Activated CD8-positive, alpha-beta T cell treated with anti-CD3 and anti-CD28 coated beads, Interleukin-2, amount 10 ng/mL, durations not matched to agents 7 days and 5 days (primary cell): ENCODE results near the gene CNNM3. TPM values are rescaled to one million over a fixed set of nuclear protein-coding genes. Genes with fewer than 3 reads are reported as not detected.
"Not testable (repeated sequence)": the region's sequence is repeated elsewhere in the genome, so short reads cannot be mapped to it uniquely, and the experiment has no call there.

ENCODE experiments used
- ATAC-seq: fragments of 150-1000 bp; cut with Tn5 transposase; one replicate; pipeline ENCODE4 v1.10.0; 2021; ENCODE audit warnings: moderate library complexity
- CTCF ChIA-PET: fragments of 350-600 bp; sonication (Branson Sonifier 250); formaldehyde crosslinking; loops from one replicate; lab custom pipeline; 2021; ENCODE audit warnings: antibody characterized with exemption; lab: Charles Lee
- POLR2A ChIA-PET: fragments of 350-600 bp; sonication (Branson Sonifier 250); formaldehyde crosslinking; loops from one replicate; lab custom pipeline; 2021; ENCODE audit warnings: antibody characterized with exemption; lab: Charles Lee
- DNase-seq: peaks from one replicate; pipeline ENCODE4 v3.0.0-alpha.2; 2020
- H3K27ac Mint-ChIP-seq: one replicate; pipeline ENCODE4 v1.8.0; 2021; ENCODE audit warnings: mild to moderate bottlenecking, mixed read lengths
- H3K27me3 Mint-ChIP-seq: one replicate; pipeline ENCODE4 v1.8.0; 2021; ENCODE audit warnings: low read depth, mixed read lengths
- H3K36me3 Mint-ChIP-seq: one replicate; pipeline ENCODE4 v1.8.0; 2021; ENCODE audit warnings: low read depth, mixed read lengths
- H3K4me1 Mint-ChIP-seq: one replicate; pipeline ENCODE4 v1.8.0; 2021; ENCODE audit warnings: low read depth, mixed read lengths
- H3K4me3 Mint-ChIP-seq: one replicate; pipeline ENCODE4 v1.8.0; 2021; ENCODE audit warnings: mild to moderate bottlenecking, mixed read lengths
- H3K9me3 Mint-ChIP-seq: one replicate; pipeline ENCODE4 v1.8.0; 2022; ENCODE audit warnings: mixed read lengths; ENCODE audit not compliant: insufficient read depth
- total RNA-seq, 2 experiments: library from RNA; stranded (reverse); gene quantifications; one replicate each; pipeline ENCODE4 v1.2.3, GENCODE V29; 2021

The CNNM3 gene
- total RNA-seq, 2 experiments from 2014 or later: 28.1 to 29.9 TPM

- DNase-seq: no peak
- Mint-ChIP-seq H3K36me3 (peaks cover 5% of the 10 kb centered on the region), H3K4me1 (no peaks in the 10 kb centered on the region), H3K27me3 (no peaks in the 10 kb centered on the region), H3K9me3 (no peaks in the 10 kb centered on the region), H3K27ac (no peak overlapping the region), H3K4me3 (no peak overlapping the region)
- POLR2A ChIA-PET: interaction anchor here (0.7 kb wide), 1 partner anchor 13 kb away, joined by 3 read pairs; no protein-coding TSS in a partner anchor
- ATAC-seq: peak; percentile 14
- CTCF ChIA-PET: interaction anchor here (0.6 to 2.1 kb wide), 13 partner anchors 13 to 392 kb away, joined by 3 to 17 read pairs (median 3); partner anchors contain the start of genes ANKRD39, CNNM3 and CNNM4
Observed at GRCh38 chr2:96800061-96801004, 15.7 kb upstream of the CNNM3 start.

- ATAC-seq (peak; percentile 94), DNase-seq (peak; percentile 76)
- no peaks in the 10 kb centered on the region for H3K9me3 Mint-ChIP-seq
- ChIA-PET CTCF (interaction anchor here (0.6 to 2.1 kb wide), 12 partner anchors 12 to 393 kb away, joined by 3 to 17 read pairs (median 4); partner anchors contain the start of genes ANKRD39, CNNM3 and CNNM4), POLR2A (no interaction called here)
- H3K4me1 Mint-ChIP-seq: peaks cover 2% of the 10 kb centered on the region
- no peaks in the 10 kb centered on the region for H3K27me3 Mint-ChIP-seq
- no peak overlapping the region for H3K4me3 Mint-ChIP-seq
- H3K27ac Mint-ChIP-seq: no peak overlapping the region
- H3K36me3 Mint-ChIP-seq: peaks cover 5% of the 10 kb centered on the region
Observed at GRCh38 chr2:96801005-96801785, 14.9 kb upstream of the CNNM3 start.

- H3K9me3 Mint-ChIP-seq: no peaks in the 10 kb centered on the region
- ChIA-PET POLR2A (no interaction called here), CTCF (interaction anchor here (1.0 to 2.1 kb wide), 6 partner anchors 14 to 159 kb away, joined by 3 to 17 read pairs (median 4); partner anchors contain the start of gene CNNM3)
- H3K27me3 Mint-ChIP-seq: no peaks in the 10 kb centered on the region
- DNase-seq (no peak), ATAC-seq (no peak)
- peaks cover 10% of the 10 kb centered on the region for H3K4me1 Mint-ChIP-seq
- H3K27ac Mint-ChIP-seq: no peak overlapping the region
- H3K4me3 Mint-ChIP-seq: no peak overlapping the region
- H3K36me3 Mint-ChIP-seq: peaks cover 7% of the 10 kb centered on the region
Observed at GRCh38 chr2:96801786-96802595, 14.1 kb upstream of the CNNM3 start.

GRCh38 chr2:96802721-96803120 is 13.3 kb upstream of the CNNM3 start:
- POLR2A ChIA-PET: no interaction called here
- peaks cover 11% of the 10 kb centered on the region for H3K4me1 Mint-ChIP-seq

GRCh38 chr2:96804986-96805385 is 11.1 kb upstream of the CNNM3 start:
- Mint-ChIP-seq H3K4me3 (no peak overlapping the region), H3K9me3 (no peaks in the 10 kb centered on the region), H3K27me3 (no peaks in the 10 kb centered on the region), H3K36me3 (peaks cover 6% of the 10 kb centered on the region), H3K27ac (no peak overlapping the region), H3K4me1 (peaks cover 11% of the 10 kb centered on the region)
- ATAC-seq: no peak
- DNase-seq: no peak
- ChIA-PET CTCF (interaction anchor here (1.2 kb wide), 1 partner anchor 12 kb away, joined by 3 read pairs; no protein-coding TSS in a partner anchor), POLR2A (interaction anchor here (0.6 kb wide), 1 partner anchor 12 kb away, joined by 3 read pairs; no protein-coding TSS in a partner anchor)

More at GRCh38 chr2:96802721-96803120, 13.3 kb upstream of the CNNM3 start:
- no peak overlapping the region for H3K4me3 Mint-ChIP-seq
- H3K9me3 Mint-ChIP-seq: no peaks in the 10 kb centered on the region
- ATAC-seq (no peak), DNase-seq (no peak)
- CTCF ChIA-PET: interaction anchor here (0.7 to 2.0 kb wide), 6 partner anchors 14 to 158 kb away, joined by 3 to 5 read pairs (median 4); partner anchors contain the start of gene CNNM3
- H3K27ac Mint-ChIP-seq: no peak overlapping the region
- no peaks in the 10 kb centered on the region for H3K27me3 Mint-ChIP-seq
- H3K36me3 Mint-ChIP-seq: peaks cover 7% of the 10 kb centered on the region

- POLR2A ChIA-PET: interaction anchor here (0.7 to 1.7 kb wide), 2 partner anchors 10 to 144 kb away, joined by 4 to 6 read pairs; partner anchors contain the start of gene CNNM3
- CTCF ChIA-PET: interaction anchor here (1.0 to 1.3 kb wide), 2 partner anchors 10 to 44 kb away, joined by 4 read pairs; partner anchors contain the start of gene CNNM3
- DNase-seq, H3K4me3 Mint-ChIP-seq, H3K27me3 Mint-ChIP-seq, H3K9me3 Mint-ChIP-seq, ATAC-seq, H3K27ac Mint-ChIP-seq, H3K36me3 Mint-ChIP-seq: not testable (repeated sequence)
- peaks cover 11% of the 10 kb centered on the region for H3K4me1 Mint-ChIP-seq
Observed at GRCh38 chr2:96805946-96806345, 10.1 kb upstream of the CNNM3 start.

GRCh38 chr2:96806468-96807126 is 9.5 kb upstream of the CNNM3 start:
- ChIA-PET POLR2A (interaction anchor here (0.7 to 1.7 kb wide), 2 partner anchors 10 to 143 kb away, joined by 4 to 6 read pairs; partner anchors contain the start of gene CNNM3), CTCF (interaction anchor here (1.0 to 1.3 kb wide), 3 partner anchors 9 to 45 kb away, joined by 3 to 4 read pairs (median 4); partner anchors contain the start of gene CNNM3)
- DNase-seq: no peak
- Mint-ChIP-seq H3K4me1 (peaks cover 11% of the 10 kb centered on the region), H3K9me3 (no peaks in the 10 kb centered on the region), H3K4me3 (no peak overlapping the region), H3K27ac (peak overlapping the region; percentile 72), H3K36me3 (peaks cover 6% of the 10 kb centered on the region), H3K27me3 (no peaks in the 10 kb centered on the region)
- no peak for ATAC-seq

- ChIA-PET POLR2A (interaction anchor here (1.7 kb wide), 1 partner anchor 9 kb away, joined by 4 read pairs; the partner anchor contains the start of gene CNNM3), CTCF (interaction anchor here (1.1 to 1.3 kb wide), 2 partner anchors 9 to 44 kb away, joined by 3 to 4 read pairs; partner anchors contain the start of gene CNNM3)
- no peak for DNase-seq
- Mint-ChIP-seq H3K4me3 (no peak overlapping the region), H3K36me3 (peaks cover 6% of the 10 kb centered on the region), H3K4me1 (peaks cover 11% of the 10 kb centered on the region), H3K27ac (peak overlapping the region; percentile 72), H3K27me3 (no peaks in the 10 kb centered on the region), H3K9me3 (no peaks in the 10 kb centered on the region)
- no peak for ATAC-seq
Observed at GRCh38 chr2:96807127-96807471, 9.0 kb upstream of the CNNM3 start.

- Mint-ChIP-seq H3K4me1 (peaks cover 15% of the 10 kb centered on the region), H3K27me3 (no peaks in the 10 kb centered on the region), H3K9me3 (no peaks in the 10 kb centered on the region), H3K27ac (no peak overlapping the region), H3K4me3 (no peak overlapping the region), H3K36me3 (peaks cover 6% of the 10 kb centered on the region)
- no peak for ATAC-seq
- DNase-seq: no peak
- CTCF ChIA-PET: no interaction called here
- POLR2A ChIA-PET: no interaction called here
Observed at GRCh38 chr2:96808176-96808837, 7.8 kb upstream of the CNNM3 start.
